Endothelial cell of umbilical vein (primary cell): ENCODE results near the gene PLOD1. TPM values are rescaled to one million over a fixed set of nuclear protein-coding genes. Genes with fewer than 3 reads are reported as not detected.

ENCODE experiments used
- BruUV-seq: library from RNA; stranded (reverse); fragments of 400-500 nt; replicated peaks from 2 replicates; lab custom pipeline; 2021; lab: Mats Ljungman, UMichigan
- CTCF ChIA-PET: fragments of 300-600, 350-600 bp; sonication (Branson Sonifier 250); formaldehyde crosslinking; loops from one replicate; lab custom pipeline; 2021; ENCODE audit warnings: antibody characterized with exemption, inconsistent platforms; lab: Charles Lee
- POLR2A ChIA-PET: fragments of 300-600, 350-600 bp; sonication (Branson Sonifier 250); formaldehyde crosslinking; loops from one replicate; lab custom pipeline; 2021; ENCODE audit warnings: antibody characterized with exemption, inconsistent platforms; lab: Charles Lee
- DNase-seq: peaks from one replicate; pipeline ENCODE4 v3.0.0-alpha.2; 2011; ENCODE audit warnings: low read depth, low spot score
- FAIRE-seq: peaks from 2 replicates; lab custom pipeline; 2011; peaks lifted over from hg19 to GRCh38; lab: Jason Lieb, UNC
- H2AFZ ChIP-seq: 2 replicates; pipeline ENCODE4 v1.6.0; 2012; ENCODE audit warnings: low read depth, low read length, control low read depth, inconsistent platforms
- H3K27ac ChIP-seq: 2 replicates; pipeline ENCODE4 v1.5.1; 2011; ENCODE audit warnings: low read depth, mild to moderate bottlenecking, control low read depth, low read length, moderate library complexity; ENCODE audit not compliant: insufficient read depth
- H3K27me3 ChIP-seq, 2 experiments: 2 replicates each; pipeline versions ENCODE4 v1.6.0 to v1.6.1; 2011; ENCODE audit warnings: low read length in 2 of 2, mixed read lengths in 1 of 2; ENCODE audit not compliant: control insufficient read depth in 2 of 2, insufficient read depth in 2 of 2
- H3K36me3 ChIP-seq, 2 experiments: 2 replicates in 1 of 2; 3 replicates in 1 of 2; pipeline ENCODE4 v1.5.1; 2011; ENCODE audit warnings: low read length in 2 of 2, mild to moderate bottlenecking in 1 of 2, moderate library complexity in 1 of 2; ENCODE audit not compliant: control insufficient read depth in 2 of 2, insufficient read depth in 2 of 2; ENCODE audit errors: extremely low read depth in 1 of 2
- H3K4me1 ChIP-seq: 3 replicates; pipeline ENCODE4 v1.5.1; 2011; ENCODE audit warnings: mild to moderate bottlenecking, low read length; ENCODE audit not compliant: control insufficient read depth, insufficient read depth; ENCODE audit errors: extremely low read depth
- H3K4me2 ChIP-seq: 2 replicates; pipeline ENCODE4 v1.6.1; 2011; ENCODE audit warnings: low read length, control low read depth, mixed read lengths; ENCODE audit not compliant: insufficient read depth
- H3K4me3 ChIP-seq, 3 experiments: fragments of 200-600 bp in 1 of 3; sonication (generic), shearing (Covaris generic) in 1 of 3; replicated peaks in 1 of 3; 2 replicates each; pipeline ENCODE4 v1.5.1; 2011 to 2016; ENCODE audit warnings: control low read depth in 3 of 3, low read length in 3 of 3, mild to moderate bottlenecking in 2 of 3, inconsistent platforms in 1 of 3, low read depth in 1 of 3, moderate library complexity in 1 of 3; ENCODE audit not compliant: insufficient read depth in 1 of 3
- H3K79me2 ChIP-seq: 2 replicates; pipeline ENCODE4 v1.6.0; 2012; ENCODE audit warnings: low read length, inconsistent platforms; ENCODE audit not compliant: control insufficient read depth, insufficient read depth
- H3K9ac ChIP-seq: replicated peaks from 2 replicates; pipeline ENCODE3; 2011; ENCODE audit warnings: low read length, control low read depth; ENCODE audit not compliant: insufficient read depth; ENCODE audit errors: extremely low read depth
- H3K9me1 ChIP-seq: replicated peaks from 3 replicates; pipeline ENCODE4 v1.6.0; 2011; ENCODE audit warnings: mild to moderate bottlenecking, low read length; ENCODE audit not compliant: control insufficient read depth, insufficient read depth; ENCODE audit errors: extremely low read depth
- H3K9me3 ChIP-seq: replicated peaks from 2 replicates; pipeline ENCODE4 v1.5.1; 2012; ENCODE audit warnings: low read length, inconsistent platforms; ENCODE audit not compliant: control insufficient read depth, insufficient read depth
- H4K20me1 ChIP-seq: replicated peaks from 2 replicates; pipeline ENCODE3; 2011; ENCODE audit warnings: mild to moderate bottlenecking, low read length; ENCODE audit not compliant: control insufficient read depth, insufficient read depth; ENCODE audit errors: extremely low read depth
- FOS ChIP-seq: IDR thresholded peaks from 2 replicates; pipeline ENCODE4 v1.6.1; 2011; ENCODE audit warnings: mild to moderate bottlenecking, low read length, moderate library complexity, borderline replicate concordance; ENCODE audit not compliant: insufficient read depth
- JUN ChIP-seq: IDR thresholded peaks from 2 replicates; pipeline ENCODE4 v1.6.1; 2011; ENCODE audit warnings: borderline replicate concordance, low read depth; ENCODE audit not compliant: insufficient read length, insufficient read depth
- MAX ChIP-seq: IDR thresholded peaks from 2 replicates; pipeline ENCODE4 v1.6.1; 2011; ENCODE audit not compliant: insufficient read depth, insufficient read length
- POLR2A ChIP-seq: IDR thresholded peaks from 2 replicates; pipeline ENCODE4 v1.6.1; 2012; ENCODE audit warnings: low read depth, mild to moderate bottlenecking, control low read depth, low read length
- POLR2AphosphoS5 ChIP-seq: IDR thresholded peaks from 2 replicates; pipeline ENCODE4 v1.6.1; 2012; ENCODE audit warnings: low read depth, mild to moderate bottlenecking, control low read depth, low read length, moderate library complexity; ENCODE audit not compliant: insufficient read depth
- dilution Hi-C: fragments of 300-500 bp; cut with MboI; formaldehyde crosslinking; loops from one replicate; pipeline ENCODE4 v1.15.0; 2019; ENCODE audit warnings: low sequenced_read_pairs; ENCODE audit not compliant: extremely low pct_ligation_motif_present
- intact Hi-C: fragments of 100-400 bp; cut with micrococcal nuclease; formaldehyde crosslinking; loops from one replicate; pipeline ENCODE4 v1.10.0; 2022
- polyA plus RNA-seq, 4 experiments: library from polyadenylated mRNA; depleted of rRNA in 3 of 4; stranded (reverse) in 3 of 4; unstranded in 1 of 4; fragments of >200 nt; gene quantifications; 2 replicates each; pipeline versions ENCODE4 v1.2.1 to v1.2.3, GENCODE V29; 2011 to 2012; ENCODE audit warnings: missing spikeins in 1 of 4
- total RNA-seq: library from RNA; stranded (reverse); gene quantifications from 2 replicates; pipeline ENCODE4 v1.2.3, GENCODE V29; 2021
- TF ChIP-seq, protein P1 (sequence below), 2 donors: IDR thresholded peaks; 1 replicate in 1 of 2; 2 replicates in 1 of 2; pipeline ENCODE4 v1.5.1; 2011; ENCODE audit warnings: low read length in 2 of 2, mild to moderate bottlenecking in 2 of 2, moderate library complexity in 2 of 2, control low read depth in 1 of 2, inconsistent platforms in 1 of 2, low read depth in 1 of 2; ENCODE audit not compliant: insufficient read depth in 1 of 2; ENCODE audit errors: extremely low read depth in 1 of 2

Gene PLOD1
- total and polyA plus RNA-seq, 2 donors (not counting 3 experiments of a cell fraction or from before 2014, with no cell fraction given): 260 to 412 TPM

DNA sequence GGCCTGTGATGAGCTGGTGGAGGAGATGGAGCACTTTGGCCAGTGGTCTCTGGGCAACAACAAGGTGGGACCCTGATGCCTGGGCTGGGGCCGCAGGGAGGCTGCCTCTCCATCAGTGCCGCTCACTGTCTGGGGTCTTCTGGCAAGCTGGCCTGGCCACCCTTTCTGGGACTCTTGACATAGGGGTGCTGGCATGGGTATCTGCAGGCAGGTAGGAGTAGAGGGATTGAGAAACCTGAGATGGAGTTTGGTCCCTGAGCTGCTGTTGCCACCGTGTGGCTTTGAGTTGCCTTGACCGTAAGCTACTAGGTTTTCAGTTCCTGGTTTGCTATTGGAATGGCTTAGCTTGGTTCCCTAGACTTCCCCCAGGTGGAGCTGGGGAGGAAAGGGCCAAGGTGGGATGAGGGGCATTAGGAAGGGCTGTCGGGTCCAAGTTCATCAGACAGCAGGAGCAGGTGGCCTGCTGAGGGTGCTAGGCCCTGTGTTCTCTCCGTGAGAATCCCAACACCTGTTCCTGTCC, 32.6 kb downstream of the PLOD1 start:
- TF ChIP-seq, protein P1, sequence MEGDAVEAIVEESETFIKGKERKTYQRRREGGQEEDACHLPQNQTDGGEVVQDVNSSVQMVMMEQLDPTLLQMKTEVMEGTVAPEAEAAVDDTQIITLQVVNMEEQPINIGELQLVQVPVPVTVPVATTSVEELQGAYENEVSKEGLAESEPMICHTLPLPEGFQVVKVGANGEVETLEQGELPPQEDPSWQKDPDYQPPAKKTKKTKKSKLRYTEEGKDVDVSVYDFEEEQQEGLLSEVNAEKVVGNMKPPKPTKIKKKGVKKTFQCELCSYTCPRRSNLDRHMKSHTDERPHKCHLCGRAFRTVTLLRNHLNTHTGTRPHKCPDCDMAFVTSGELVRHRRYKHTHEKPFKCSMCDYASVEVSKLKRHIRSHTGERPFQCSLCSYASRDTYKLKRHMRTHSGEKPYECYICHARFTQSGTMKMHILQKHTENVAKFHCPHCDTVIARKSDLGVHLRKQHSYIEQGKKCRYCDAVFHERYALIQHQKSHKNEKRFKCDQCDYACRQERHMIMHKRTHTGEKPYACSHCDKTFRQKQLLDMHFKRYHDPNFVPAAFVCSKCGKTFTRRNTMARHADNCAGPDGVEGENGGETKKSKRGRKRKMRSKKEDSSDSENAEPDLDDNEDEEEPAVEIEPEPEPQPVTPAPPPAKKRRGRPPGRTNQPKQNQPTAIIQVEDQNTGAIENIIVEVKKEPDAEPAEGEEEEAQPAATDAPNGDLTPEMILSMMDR (IDR thresholded peaks at IDR 0.05; ENCODE audit: extremely low read depth in 1 of 2, insufficient read depth in 1 of 2, low read depth in 1 of 2, low read length in 2 of 2): peak; percentile 25 to 50
- TF ChIP-seq POLR2A (no peak), JUN (no peak)
- DNase-seq (peak; percentile 37), FAIRE-seq (no peak)
- Histone ChIP-seq H3K36me3 (peaks cover 10 to 34% of the 10 kb centered on the region in 2 experiments), H3K9me1 (no peaks in the 10 kb centered on the region), H3K27me3 (no peaks in the 10 kb centered on the region), H3K4me1 (no peaks in the 10 kb centered on the region), H3K79me2 (no peaks in the 10 kb centered on the region), H3K4me2 (no peak overlapping the region), H4K20me1 (no peaks in the 10 kb centered on the region), H3K9me3 (no peaks in the 10 kb centered on the region), H2AFZ (no peak overlapping the region), H3K9ac (no peak overlapping the region), H3K27ac (no peak overlapping the region), H3K4me3 (no peak overlapping the region)
- intact Hi-C loops: loop anchor here (1.0 to 2.0 kb wide), 2 partner anchors 59 to 128 kb away; no protein-coding TSS in a partner anchor
- CTCF ChIA-PET: interaction anchor here (0.6 to 1.8 kb wide), 12 partner anchors 12 to 181 kb away, joined by 3 to 13 read pairs (median 4); no protein-coding TSS in a partner anchor
- BruUV-seq: no TSS peak
- dilution Hi-C loops: no loop called here
- POLR2A ChIA-PET: interaction anchor here (0.5 to 3.6 kb wide), 2 partner anchors 45 to 58 kb away, joined by 7 to 40 read pairs; no protein-coding TSS in a partner anchor

DNA sequence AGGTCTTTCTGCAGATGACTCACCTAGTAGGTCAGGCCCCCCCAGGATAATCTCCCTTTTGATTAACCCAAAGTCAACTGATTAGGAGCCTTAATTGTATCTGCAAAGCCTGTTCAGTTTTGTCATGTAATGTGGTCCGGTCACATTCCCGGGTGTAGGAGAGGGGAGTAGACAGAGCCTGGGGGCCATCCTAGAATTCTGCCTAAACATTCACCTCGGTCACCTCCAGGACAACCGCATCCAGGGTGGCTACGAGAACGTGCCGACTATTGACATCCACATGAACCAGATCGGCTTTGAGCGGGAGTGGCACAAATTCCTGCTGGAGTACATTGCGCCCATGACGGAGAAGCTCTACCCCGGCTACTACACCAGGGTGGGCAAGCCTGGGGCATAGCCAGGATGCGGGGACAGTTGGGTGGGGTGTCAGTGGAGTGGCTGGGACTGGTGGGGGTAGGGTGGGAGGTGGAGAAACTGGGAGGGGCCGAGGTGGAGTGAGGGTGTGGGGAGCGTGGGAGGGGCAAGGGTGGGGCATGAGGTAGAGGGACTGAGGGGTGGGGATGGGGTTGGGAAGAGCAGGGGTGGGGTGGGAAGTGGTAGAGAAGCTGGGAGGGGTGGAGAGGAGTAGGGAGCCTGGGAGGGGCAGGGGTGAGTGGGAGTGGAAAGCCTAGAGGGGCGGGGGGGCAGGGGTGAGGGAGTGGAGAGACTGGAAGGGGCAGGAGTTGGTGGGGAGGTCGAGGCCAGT, 36.1 kb downstream of the PLOD1 start:
- no peaks in the 10 kb centered on the region for H3K79me2 ChIP-seq
- H3K4me2 ChIP-seq: no peak overlapping the region
- intact Hi-C loops (no loop called here), dilution Hi-C loops (no loop called here)
- TF ChIP-seq FOS (no peak), MAX (no peak), POLR2AphosphoS5 (no peak)
- TF ChIP-seq, protein P1 (IDR thresholded peaks at IDR 0.05; ENCODE audit: extremely low read depth in 1 of 2, insufficient read depth in 1 of 2, low read depth in 1 of 2, low read length in 2 of 2): no peak
- H3K9me1 ChIP-seq: no peaks in the 10 kb centered on the region
- POLR2A ChIA-PET: interaction anchor here (0.7 to 2.5 kb wide), 2 partner anchors 36 to 62 kb away, joined by 4 to 9 read pairs; partner anchors contain the start of gene PLOD1
- no peak overlapping the region for H3K9ac ChIP-seq
- H3K27me3 ChIP-seq: no peaks in the 10 kb centered on the region
- no peak overlapping the region for H3K27ac ChIP-seq
- H3K36me3 ChIP-seq: peaks cover 5 to 41% of the 10 kb centered on the region in 2 experiments
- no peaks in the 10 kb centered on the region for H4K20me1 ChIP-seq
- no peak overlapping the region for H3K4me3 ChIP-seq
- H2AFZ ChIP-seq: no peak overlapping the region
- no peaks in the 10 kb centered on the region for H3K9me3 ChIP-seq
- no peaks in the 10 kb centered on the region for H3K4me1 ChIP-seq
- no TSS peak for BruUV-seq
- CTCF ChIA-PET: no interaction called here
- FAIRE-seq (no peak), DNase-seq (no peak)
